Measurements from ENCODE around the gene TEAD1.

The TEAD1 gene

GRCh38 chr11:12687216-12687623 is 13.0 kb downstream of the TEAD1 start:
- DNase-seq = no peak

- DNase-seq = no peak
These were observed 13.5 kb downstream of the TEAD1 start for GRCh38 chr11:12687740-12688139.

- peak; percentile 60 for DNase-seq
These were observed 15.0 kb downstream of the TEAD1 start for GRCh38 chr11:12689029-12689755.

- DNase-seq = no peak
These were observed 16.4 kb downstream of the TEAD1 start for GRCh38 chr11:12690663-12691062.

- DNase-seq = no peak
These were observed 17.3 kb downstream of the TEAD1 start for GRCh38 chr11:12691473-12691872.

- DNase-seq = peak; percentile 92
These were observed 18.2 kb downstream of the TEAD1 start for GRCh38 chr11:12692229-12693075.

- peak; percentile 64 for DNase-seq
These were observed 18.9 kb downstream of the TEAD1 start for GRCh38 chr11:12693094-12693478.

GRCh38 chr11:12693479-12694182 is 19.4 kb downstream of the TEAD1 start:
- peak; percentile 82 for DNase-seq

DNA sequence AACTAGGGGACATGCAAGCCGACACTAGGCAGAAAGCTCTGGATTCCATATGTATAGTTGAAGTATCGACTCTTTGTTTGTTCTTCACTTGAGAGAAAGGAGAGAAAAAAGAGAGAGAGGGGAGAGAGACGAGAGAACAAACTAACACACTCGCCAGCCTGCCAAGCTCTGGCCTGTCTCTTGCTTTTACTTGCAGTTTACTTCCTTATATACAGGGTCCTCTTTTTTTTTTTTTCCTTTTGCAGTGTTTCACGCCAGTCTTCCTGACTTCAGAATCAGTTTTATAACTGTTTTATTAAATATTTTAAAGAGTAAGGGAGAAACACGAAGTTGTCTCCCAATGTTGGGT is 19.9 kb downstream of the TEAD1 start:
- DNase-seq = peak; percentile 67

DNA sequence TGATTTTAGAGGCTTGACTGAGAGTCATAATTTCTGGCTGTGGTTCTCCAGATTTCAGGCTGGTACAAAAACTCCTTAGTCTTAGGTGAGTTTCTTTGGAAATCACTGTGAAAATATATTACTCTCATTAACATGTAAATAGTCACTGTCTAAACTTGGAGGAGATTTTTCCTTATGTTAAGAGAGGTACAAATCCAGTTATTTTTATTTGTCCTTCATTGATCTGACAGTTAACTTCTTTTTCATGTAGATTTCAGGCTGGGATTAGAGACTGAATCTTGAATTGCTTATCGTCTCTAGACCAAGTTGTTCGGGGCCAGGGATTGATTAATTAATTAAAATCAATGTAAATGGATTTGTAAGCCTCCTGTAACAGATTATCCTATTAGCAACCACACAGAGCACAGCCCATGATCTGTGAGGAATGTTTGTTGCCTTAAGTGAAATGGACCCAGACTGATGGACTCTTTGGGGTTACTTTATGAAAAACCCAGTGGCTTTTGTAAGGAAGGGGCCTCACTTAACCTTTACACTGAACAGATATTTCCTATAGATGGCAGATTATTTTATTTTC is 21.1 kb downstream of the TEAD1 start:
- DNase-seq = no peak

DNA sequence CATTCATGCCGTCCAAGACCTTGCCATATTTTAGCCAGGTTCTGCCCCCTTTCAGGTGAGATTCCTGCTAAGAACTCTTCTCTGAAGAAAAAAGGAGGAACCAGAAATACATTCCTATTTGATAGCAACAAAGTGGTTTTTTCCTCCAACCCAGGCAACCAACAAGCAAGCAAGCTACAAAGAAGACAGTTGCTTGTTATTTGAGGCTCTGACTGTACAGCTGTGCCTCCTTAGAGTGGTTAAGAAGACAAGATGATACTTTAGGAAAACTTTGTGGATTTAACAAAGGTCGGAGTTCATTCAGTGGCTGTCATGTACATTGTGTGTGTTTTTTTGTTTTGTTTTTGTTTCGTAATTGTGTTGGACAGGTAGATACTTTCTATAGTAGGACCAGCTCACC is 21.7 kb downstream of the TEAD1 start:
- no peak for DNase-seq

DNA sequence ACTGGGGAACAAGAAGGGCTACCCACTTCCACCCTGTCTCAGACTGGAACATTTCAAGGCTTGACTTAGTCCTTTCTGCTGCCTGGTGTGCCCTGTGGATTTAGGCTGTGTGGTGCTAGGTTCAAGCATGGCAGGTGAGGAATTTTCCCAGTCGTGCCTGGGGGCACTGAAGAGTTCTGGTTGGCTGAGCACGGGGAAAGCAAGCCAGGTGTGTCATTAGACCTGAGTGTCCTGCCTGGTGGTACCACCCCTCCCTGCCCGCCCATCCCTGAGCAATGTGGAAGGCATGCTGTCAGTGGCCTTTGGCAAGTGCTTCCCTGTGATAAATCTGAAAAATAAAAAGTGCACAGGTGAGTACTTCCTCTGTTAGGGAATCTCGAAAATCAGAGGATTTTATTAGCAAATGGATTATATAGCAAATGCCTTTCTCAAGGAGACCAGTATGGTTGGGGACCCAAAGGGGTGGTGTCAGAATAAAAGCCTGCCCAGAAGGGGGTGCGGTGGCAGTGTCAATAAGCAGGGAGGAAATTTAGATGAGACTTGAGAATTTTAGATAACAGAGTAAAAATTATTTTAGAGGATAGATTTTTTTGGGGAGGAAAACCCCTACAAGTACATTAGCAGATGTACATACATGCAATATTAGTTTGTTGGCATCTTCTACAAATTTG is 22.8 kb downstream of the TEAD1 start:
- peak; percentile 92 for DNase-seq

- DNase-seq = peak; percentile 33
These were observed 23.8 kb downstream of the TEAD1 start for GRCh38 chr11:12698048-12698447.

GRCh38 chr11:12701811-12702592 is 27.8 kb downstream of the TEAD1 start:
- DNase-seq = no peak

DNA sequence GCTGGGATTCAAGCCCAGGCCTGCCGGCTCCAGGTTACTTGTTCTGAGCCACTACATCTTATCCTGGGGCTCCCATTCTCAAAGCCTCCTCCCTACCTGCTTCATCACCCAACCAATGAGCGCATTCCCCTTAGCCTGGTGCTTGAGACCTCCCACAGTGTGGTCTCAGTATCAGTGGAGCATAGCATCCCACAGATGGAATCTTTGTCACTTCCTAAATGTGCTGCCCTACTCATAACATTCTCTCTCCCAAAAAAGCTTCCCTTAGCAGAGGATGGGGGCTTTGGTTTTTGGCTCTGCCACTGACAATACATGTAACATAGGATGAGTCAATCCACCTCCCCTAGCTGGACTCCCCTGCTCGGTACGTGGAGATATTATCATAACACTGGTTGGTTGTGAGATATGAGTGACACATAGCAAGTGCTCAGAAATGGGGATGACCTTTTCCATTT is 28.8 kb downstream of the TEAD1 start:
- DNase-seq = no peak

DNA sequence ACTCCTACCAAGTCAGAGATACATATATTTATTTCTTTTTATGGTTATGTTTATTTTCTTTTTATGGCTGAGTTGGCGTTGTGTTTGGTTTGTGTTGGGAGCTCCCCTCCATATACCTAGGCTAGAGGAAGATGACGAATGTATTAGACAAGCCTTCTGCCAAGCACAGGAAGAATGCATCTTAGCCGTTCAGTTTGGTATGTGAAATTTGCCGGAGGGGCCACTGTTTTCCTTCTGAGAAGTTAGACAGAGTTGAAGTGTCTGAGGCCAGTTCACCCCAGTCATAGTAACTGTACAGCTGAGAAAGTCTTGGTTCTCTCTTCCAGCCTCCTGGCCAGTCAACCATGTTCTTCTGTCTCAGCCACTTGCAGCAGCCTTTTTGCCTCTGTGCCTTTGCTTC is 29.8 kb downstream of the TEAD1 start:
- no peak for DNase-seq

- DNase-seq = no peak
These were observed 31.7 kb downstream of the TEAD1 start for GRCh38 chr11:12705874-12706273.

GRCh38 chr11:12706545-12707499 is 32.6 kb downstream of the TEAD1 start:
- peak; percentile 94 for DNase-seq

DNA sequence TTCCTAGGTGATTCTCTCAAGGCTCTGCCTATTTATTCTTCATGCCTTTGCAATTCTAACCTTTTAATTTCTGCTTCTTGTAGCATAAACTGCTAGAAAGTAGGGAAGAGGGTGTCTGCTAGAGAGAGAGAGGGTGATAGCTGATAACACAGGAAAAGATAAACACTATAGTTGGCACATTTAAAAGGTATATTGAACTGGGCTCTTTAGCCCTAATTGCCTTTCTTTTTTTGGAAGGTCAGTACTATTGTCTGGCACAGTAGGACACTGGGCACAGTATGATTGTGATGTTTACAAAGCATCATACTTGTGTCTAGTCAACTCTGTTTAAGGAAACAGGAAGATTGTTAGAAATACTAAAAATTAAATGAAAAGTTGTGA is 33.3 kb downstream of the TEAD1 start:
- DNase-seq = peak; percentile 80

DNA sequence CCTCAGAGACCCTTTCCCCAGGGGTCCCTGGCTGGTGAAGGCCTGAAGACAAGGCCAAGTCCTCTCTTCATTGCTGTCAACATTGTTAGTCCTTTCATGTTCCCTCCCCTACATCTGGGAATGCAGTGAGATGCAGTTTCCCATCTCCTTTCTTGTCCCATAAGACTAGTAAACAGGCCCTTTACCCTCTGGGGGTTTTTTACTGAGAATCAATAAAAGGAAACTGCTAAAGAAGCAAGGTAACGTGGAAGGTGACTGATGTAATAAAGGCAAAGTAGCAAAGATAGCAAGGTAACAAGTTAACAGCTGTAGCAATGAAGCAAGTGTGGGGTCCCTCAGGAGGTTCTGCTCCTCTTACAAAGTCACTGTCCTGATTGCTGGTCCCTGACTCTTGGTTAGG is 37.3 kb downstream of the TEAD1 start:
- DNase-seq = no peak

- no peak for DNase-seq
These were observed 37.9 kb downstream of the TEAD1 start for GRCh38 chr11:12712132-12712531.
